ENCODE data around the gene WDR1. TPM values are rescaled to one million over a fixed set of nuclear protein-coding genes. Genes with fewer than 3 reads are reported as not detected.
A peak's percentile ranks its signal among the peaks of the same experiment; 100 is the strongest.

The WDR1 gene
- total and polyA plus RNA-seq, 2 of the 13 experiments (the other 11 are each of a cell fraction or from before 2014, with no cell fraction given), result 106 to 198 TPM

GRCh38 chr4:10123227-10124101 is 6.9 kb upstream of the WDR1 start (continued):
- TF ChIP-seq ATF7-NPFF (CRISPR knock-in tag; IDR thresholded peaks at IDR 0.05; ENCODE audit: low read depth) (0 out of 2 replicates have a peak, but pooled peaks have one; percentile 31), TBX3 (IDR thresholded peaks at IDR 0.05; ENCODE audit: borderline replicate concordance) (no peak), ZNF790 (CRISPR knock-in tag; IDR thresholded peaks at IDR 0.05; ENCODE audit: borderline replicate concordance) (no peak), NONO (IDR thresholded peaks at IDR 0.05) (no peak), NONO (CRISPR knock-in tag; conservative IDR thresholded peaks at IDR 0.05) (no peak), RERE (CRISPR knock-in tag; IDR thresholded peaks at IDR 0.05; ENCODE audit: low read depth) (no peak), ARID2 (CRISPR knock-in tag; IDR thresholded peaks at IDR 0.05; ENCODE audit: borderline replicate concordance) (no peak), ZBTB34 (CRISPR knock-in tag; IDR thresholded peaks at IDR 0.05) (no peak), FOXK2 (IDR thresholded peaks at IDR 0.05) (0 out of 2 replicates have a peak, but pooled peaks have one; percentile 59), ZNF30 (CRISPR knock-in tag; IDR thresholded peaks at IDR 0.05) (no peak), ZNF333 (CRISPR knock-in tag; IDR thresholded peaks at IDR 0.05; ENCODE audit: borderline replicate concordance) (peak; percentile 43; the same call in 1 of the 2 replicates), POLR2A (IDR thresholded peaks at IDR 0.05; ENCODE audit: insufficient read depth in 1 of 2, low read depth in 2 of 2, low read length in 2 of 2) (peak in 1 of 2 experiments; percentile 27; a peak in 1 of 4 replicates), FOXM1 (CRISPR knock-in tag; IDR thresholded peaks at IDR 0.05) (no peak), ZMAT5 (CRISPR knock-in tag; IDR thresholded peaks at IDR 0.05; ENCODE audit: borderline replicate concordance, low read depth) (no peak), ZXDC (CRISPR knock-in tag; IDR thresholded peaks at IDR 0.05) (no peak)
